HepG2 (cell line): ENCODE results near the gene PPP1R15B.

ENCODE experiments used
- GTF2F1 ChIP-seq: fragments of 150-350 bp; IDR thresholded peaks from 2 replicates; pipeline ENCODE4 v1.6.1; 2014; ENCODE audit warnings: low read length
- SUZ12 ChIP-seq: fragments of 150-350 bp; IDR thresholded peaks from 2 replicates; pipeline ENCODE4 v1.6.1; 2014; ENCODE audit warnings: low read depth, low read length
- ZNF7 ChIP-seq: IDR thresholded peaks from 2 replicates; pipeline ENCODE4 v1.6.1; 2016; ENCODE audit warnings: missing biosample characterization, missing genetic modification reagents
- TF ChIP-seq, protein P1 (sequence below): sonication (generic); formaldehyde crosslinking; IDR thresholded peaks from 2 replicates; pipeline ENCODE4 v1.5.0; 2020; ENCODE audit warnings: mild to moderate bottlenecking, missing genetic modification reagents
- TF ChIP-seq, protein P2 (sequence below): sonication (generic); formaldehyde crosslinking; IDR thresholded peaks from 2 replicates; pipeline ENCODE4 v1.5.0; 2020; ENCODE audit warnings: mild to moderate bottlenecking, missing genetic modification reagents, moderate library complexity

DNA sequence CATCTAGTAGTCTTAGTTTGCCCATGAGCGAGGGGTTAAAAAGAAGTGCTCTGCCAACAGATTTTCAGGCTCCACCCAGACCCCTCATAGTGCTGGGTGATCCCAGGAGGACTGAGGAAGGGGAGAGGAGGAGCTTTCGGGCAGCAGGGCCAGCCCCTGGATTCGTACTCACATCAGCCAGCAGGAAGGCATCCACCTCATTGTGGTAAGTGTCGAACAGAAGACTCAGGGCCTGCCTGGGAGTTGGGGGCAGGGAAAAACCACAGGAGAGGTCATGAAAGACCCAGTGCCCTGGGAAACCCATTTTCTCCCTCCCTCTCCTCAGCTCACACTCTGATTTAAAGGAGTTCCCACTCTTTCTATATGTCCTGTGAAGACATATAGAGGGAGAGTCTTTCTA is 48.1 kb upstream of the PPP1R15B start:
- TF ChIP-seq GTF2F1, result no peak
- TF ChIP-seq, protein P1, sequence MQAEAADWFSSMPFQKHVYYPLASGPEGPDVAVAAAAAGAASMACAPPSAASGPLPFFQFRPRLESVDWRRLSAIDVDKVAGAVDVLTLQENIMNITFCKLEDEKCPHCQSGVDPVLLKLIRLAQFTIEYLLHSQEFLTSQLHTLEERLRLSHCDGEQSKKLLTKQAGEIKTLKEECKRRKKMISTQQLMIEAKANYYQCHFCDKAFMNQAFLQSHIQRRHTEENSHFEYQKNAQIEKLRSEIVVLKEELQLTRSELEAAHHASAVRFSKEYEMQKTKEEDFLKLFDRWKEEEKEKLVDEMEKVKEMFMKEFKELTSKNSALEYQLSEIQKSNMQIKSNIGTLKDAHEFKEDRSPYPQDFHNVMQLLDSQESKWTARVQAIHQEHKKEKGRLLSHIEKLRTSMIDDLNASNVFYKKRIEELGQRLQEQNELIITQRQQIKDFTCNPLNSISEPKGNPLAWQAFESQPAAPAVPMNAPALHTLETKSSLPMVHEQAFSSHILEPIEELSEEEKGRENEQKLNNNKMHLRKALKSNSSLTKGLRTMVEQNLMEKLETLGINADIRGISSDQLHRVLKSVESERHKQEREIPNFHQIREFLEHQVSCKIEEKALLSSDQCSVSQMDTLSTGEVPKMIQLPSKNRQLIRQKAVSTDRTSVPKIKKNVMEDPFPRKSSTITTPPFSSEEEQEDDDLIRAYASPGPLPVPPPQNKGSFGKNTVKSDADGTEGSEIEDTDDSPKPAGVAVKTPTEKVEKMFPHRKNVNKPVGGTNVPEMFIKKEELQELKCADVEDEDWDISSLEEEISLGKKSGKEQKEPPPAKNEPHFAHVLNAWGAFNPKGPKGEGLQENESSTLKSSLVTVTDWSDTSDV (CRISPR knock-in tag), result no peak
- no peak for TF ChIP-seq SUZ12
- TF ChIP-seq ZNF7, result no peak
- TF ChIP-seq, protein P2, sequence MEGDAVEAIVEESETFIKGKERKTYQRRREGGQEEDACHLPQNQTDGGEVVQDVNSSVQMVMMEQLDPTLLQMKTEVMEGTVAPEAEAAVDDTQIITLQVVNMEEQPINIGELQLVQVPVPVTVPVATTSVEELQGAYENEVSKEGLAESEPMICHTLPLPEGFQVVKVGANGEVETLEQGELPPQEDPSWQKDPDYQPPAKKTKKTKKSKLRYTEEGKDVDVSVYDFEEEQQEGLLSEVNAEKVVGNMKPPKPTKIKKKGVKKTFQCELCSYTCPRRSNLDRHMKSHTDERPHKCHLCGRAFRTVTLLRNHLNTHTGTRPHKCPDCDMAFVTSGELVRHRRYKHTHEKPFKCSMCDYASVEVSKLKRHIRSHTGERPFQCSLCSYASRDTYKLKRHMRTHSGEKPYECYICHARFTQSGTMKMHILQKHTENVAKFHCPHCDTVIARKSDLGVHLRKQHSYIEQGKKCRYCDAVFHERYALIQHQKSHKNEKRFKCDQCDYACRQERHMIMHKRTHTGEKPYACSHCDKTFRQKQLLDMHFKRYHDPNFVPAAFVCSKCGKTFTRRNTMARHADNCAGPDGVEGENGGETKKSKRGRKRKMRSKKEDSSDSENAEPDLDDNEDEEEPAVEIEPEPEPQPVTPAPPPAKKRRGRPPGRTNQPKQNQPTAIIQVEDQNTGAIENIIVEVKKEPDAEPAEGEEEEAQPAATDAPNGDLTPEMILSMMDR (CRISPR knock-in tag), result no peak
